Lower leg skin (tissue), 3 donors: ENCODE results near the gene KRTAP10-1.

Source experiments
- CTCF ChIP-seq, 3 donors: fragments of 450-650 bp; IDR thresholded peaks; one replicate each; pipeline ENCODE4 v1.5.1; 2016; ENCODE audit warnings: antibody characterized with exemption in 3 of 3, mild to moderate bottlenecking in 3 of 3, moderate library complexity in 2 of 3
- POLR2A ChIP-seq, 2 donors: fragments of 450-650 bp; IDR thresholded peaks; one replicate each; pipeline ENCODE4 v1.6.1; 2016 to 2017; ENCODE audit warnings: antibody characterized with exemption in 2 of 2, mild to moderate bottlenecking in 1 of 2, moderate library complexity in 1 of 2

GRCh38 chr21:44583089-44583799 is 43.2 kb upstream of the KRTAP10-1 start:
- TF ChIP-seq POLR2A (IDR thresholded peaks at IDR 0.05) (no peak), CTCF (IDR thresholded peaks at IDR 0.05) (no peak)
